HL-60 (cell line): ENCODE data around the gene LYPD4.

Experiments used
- SPI1 ChIP-seq: IDR thresholded peaks from 2 replicates; pipeline ENCODE4 v1.6.1; 2012; ENCODE audit warnings: low read depth, mild to moderate bottlenecking, borderline replicate concordance
- TF ChIP-seq, protein P1 (sequence below): IDR thresholded peaks from one replicate; pipeline ENCODE4 v1.5.1; 2011; ENCODE audit warnings: low read length, control low read depth, inconsistent platforms; ENCODE audit not compliant: insufficient read depth

DNA sequence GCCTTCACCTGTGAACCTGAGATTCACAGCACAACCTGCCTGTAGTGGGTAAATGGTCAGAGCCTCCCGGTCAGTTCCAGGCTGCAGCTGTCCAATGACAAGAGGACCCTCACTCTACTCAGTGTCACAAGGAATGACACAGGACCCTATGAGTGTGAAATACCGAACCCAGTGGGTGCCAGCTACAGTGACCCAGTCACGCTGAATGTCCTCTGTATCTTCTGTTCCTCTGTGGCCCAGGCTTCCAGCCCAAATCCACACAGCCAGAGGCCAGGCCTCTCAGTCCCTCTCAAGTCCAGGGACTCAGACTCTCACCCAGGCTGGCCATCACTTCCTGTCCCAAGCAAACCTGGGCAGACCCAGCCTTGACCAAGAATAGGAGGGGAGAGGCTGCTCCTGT is 37.3 kb downstream of the LYPD4 start:
- TF ChIP-seq, protein P1, sequence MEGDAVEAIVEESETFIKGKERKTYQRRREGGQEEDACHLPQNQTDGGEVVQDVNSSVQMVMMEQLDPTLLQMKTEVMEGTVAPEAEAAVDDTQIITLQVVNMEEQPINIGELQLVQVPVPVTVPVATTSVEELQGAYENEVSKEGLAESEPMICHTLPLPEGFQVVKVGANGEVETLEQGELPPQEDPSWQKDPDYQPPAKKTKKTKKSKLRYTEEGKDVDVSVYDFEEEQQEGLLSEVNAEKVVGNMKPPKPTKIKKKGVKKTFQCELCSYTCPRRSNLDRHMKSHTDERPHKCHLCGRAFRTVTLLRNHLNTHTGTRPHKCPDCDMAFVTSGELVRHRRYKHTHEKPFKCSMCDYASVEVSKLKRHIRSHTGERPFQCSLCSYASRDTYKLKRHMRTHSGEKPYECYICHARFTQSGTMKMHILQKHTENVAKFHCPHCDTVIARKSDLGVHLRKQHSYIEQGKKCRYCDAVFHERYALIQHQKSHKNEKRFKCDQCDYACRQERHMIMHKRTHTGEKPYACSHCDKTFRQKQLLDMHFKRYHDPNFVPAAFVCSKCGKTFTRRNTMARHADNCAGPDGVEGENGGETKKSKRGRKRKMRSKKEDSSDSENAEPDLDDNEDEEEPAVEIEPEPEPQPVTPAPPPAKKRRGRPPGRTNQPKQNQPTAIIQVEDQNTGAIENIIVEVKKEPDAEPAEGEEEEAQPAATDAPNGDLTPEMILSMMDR = no peak
- no peak for TF ChIP-seq SPI1
